GM12891 (cell line): ENCODE measurements around the gene ADAMTS4.

ENCODE experiments used
- POLR2A ChIP-seq: IDR thresholded peaks from 2 replicates; pipeline ENCODE4 v1.6.1; 2011; ENCODE audit warnings: low read depth, low read length, control low read depth
- POLR2AphosphoS5 ChIP-seq: IDR thresholded peaks from 2 replicates; pipeline ENCODE4 v1.6.1; 2011; ENCODE audit warnings: low read depth, low read length, control low read depth
- TAF1 ChIP-seq: IDR thresholded peaks from 2 replicates; pipeline ENCODE4 v1.6.1; 2011; ENCODE audit warnings: low read depth, low read length, control low read depth

DNA sequence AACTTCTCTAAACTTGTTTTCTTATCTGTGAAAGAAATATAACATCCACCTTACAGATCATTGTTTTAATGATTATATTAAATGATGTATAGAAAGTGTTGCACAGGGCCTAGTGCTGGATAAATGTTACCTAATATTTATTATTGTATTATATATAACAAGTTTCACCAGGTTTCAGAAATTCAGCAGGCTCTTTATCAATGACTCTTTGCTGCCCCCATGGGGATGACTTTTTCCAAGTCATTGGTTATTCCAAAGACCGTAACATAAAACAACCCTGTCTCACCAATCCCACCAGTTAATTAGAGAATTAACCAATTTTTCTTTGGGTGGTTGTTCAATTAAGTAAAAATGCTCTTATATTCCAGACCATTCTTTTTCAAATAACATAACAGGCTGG lies 59.1 kb downstream of the ADAMTS4 start:
- TF ChIP-seq POLR2AphosphoS5 (no peak), POLR2A (no peak), TAF1 (no peak)
